OCI-LY1 (cell line): ENCODE results near the gene ZFYVE28.
A peak's percentile ranks its signal among the peaks of the same experiment; 100 is the strongest.

Source experiments
- H2AFZ ChIP-seq: fragments of 200-600 bp; sonication (generic), shearing (Covaris generic); 2 replicates; pipeline ENCODE4 v1.6.0; 2014; ENCODE audit warnings: antibody characterized with exemption, mild to moderate bottlenecking, low read length
- H3F3A ChIP-seq: fragments of 200-600 bp; sonication (generic), shearing (Covaris generic); 2 replicates; pipeline ENCODE4 v1.6.0; 2014; ENCODE audit warnings: mild to moderate bottlenecking, antibody characterized with exemption, low read length, moderate library complexity; ENCODE audit not compliant: insufficient read depth
- H3K27ac ChIP-seq: fragments of 200-600 bp; sonication (generic); 2 replicates; pipeline ENCODE4 v1.5.1; 2014; ENCODE audit warnings: low read length, mixed run types, mild to moderate bottlenecking, low read depth; ENCODE audit not compliant: poor library complexity, severe bottlenecking
- H3K27me3 ChIP-seq: fragments of 200-600 bp; sonication (generic); 2 replicates; pipeline ENCODE4 v1.6.0; 2014; ENCODE audit warnings: antibody characterized with exemption, mild to moderate bottlenecking, low read length, moderate library complexity; ENCODE audit not compliant: insufficient read depth
- H3K36me3 ChIP-seq: fragments of 200-600 bp; sonication (generic); 2 replicates; pipeline ENCODE4 v1.6.1; 2014; ENCODE audit warnings: mild to moderate bottlenecking, antibody characterized with exemption, low read length, moderate library complexity, mixed read lengths; ENCODE audit not compliant: insufficient read depth
- H3K4me1 ChIP-seq: fragments of 200-600 bp; sonication (generic); 2 replicates; pipeline ENCODE4 v1.5.1; 2014; ENCODE audit warnings: mild to moderate bottlenecking, low read length, moderate library complexity; ENCODE audit not compliant: insufficient read depth, severe bottlenecking
- H3K4me2 ChIP-seq: fragments of 200-600 bp; sonication (generic), shearing (Covaris generic); 2 replicates; pipeline ENCODE4 v1.6.1; 2014; ENCODE audit warnings: low read length
- H3K4me3 ChIP-seq: fragments of 200-600 bp; sonication (generic); 2 replicates; pipeline ENCODE4 v1.5.1; 2014; ENCODE audit warnings: low read length, low read depth, mild to moderate bottlenecking, mixed read lengths; ENCODE audit not compliant: poor library complexity, severe bottlenecking
- H3K79me2 ChIP-seq: fragments of 200-600 bp; shearing (Covaris generic); 2 replicates; pipeline ENCODE4 v1.6.1; 2016; ENCODE audit warnings: mixed run types, low read length, mixed read lengths; ENCODE audit not compliant: insufficient read depth
- H3K9ac ChIP-seq: fragments of 200-600 bp; sonication (generic), shearing (Covaris generic); 2 replicates; pipeline ENCODE4 v1.6.1; 2014; ENCODE audit warnings: mild to moderate bottlenecking, low read length, mixed read lengths
- H3K9me2 ChIP-seq: fragments of 200-600 bp; sonication (generic), shearing (Covaris generic); 2 replicates; pipeline ENCODE4 v1.6.1; 2014; ENCODE audit warnings: low read depth, mild to moderate bottlenecking, low read length, mixed read lengths
- H3K9me3 ChIP-seq: fragments of 200-600 bp; shearing (Covaris generic); 2 replicates; pipeline ENCODE4 v1.6.1; 2014; ENCODE audit warnings: low read length, mixed read lengths
- H4K20me1 ChIP-seq: fragments of 200-600 bp; sonication (generic), shearing (Covaris generic); 2 replicates; pipeline ENCODE4 v1.6.0; 2016; ENCODE audit warnings: mild to moderate bottlenecking, low read length; ENCODE audit not compliant: insufficient read depth
- CTCF ChIP-seq: fragments of 200-600 bp; sonication (generic), shearing (Covaris generic); IDR thresholded peaks from 2 replicates; pipeline ENCODE4 v1.5.1; 2017; ENCODE audit warnings: mild to moderate bottlenecking, antibody characterized with exemption, low read length, moderate library complexity, mixed read lengths
- EZH2 ChIP-seq: fragments of 200-600 bp; sonication (generic), shearing (Covaris generic); IDR thresholded peaks from 2 replicates; pipeline ENCODE4 v1.8.0; 2017; ENCODE audit warnings: borderline replicate concordance, mixed run types, mild to moderate bottlenecking, antibody characterized with exemption, low read length, moderate library complexity, mixed read lengths

ZFYVE28 gene

GRCh38 chr4:2291705-2292645 is 126.5 kb downstream of the ZFYVE28 start:
- no peaks in the 10 kb centered on the region for H3F3A ChIP-seq
- H3K79me2 ChIP-seq: no peaks in the 10 kb centered on the region
- TF ChIP-seq CTCF (no peak), EZH2 (no peak)
- peaks cover 27% of the 10 kb centered on the region for H3K4me1 ChIP-seq
- H2AFZ ChIP-seq: no peak overlapping the region
- H3K27me3 ChIP-seq: no peaks in the 10 kb centered on the region
- no peaks in the 10 kb centered on the region for H3K9me2 ChIP-seq
- no peaks in the 10 kb centered on the region; the same call in 1 of the 2 replicates for H3K36me3 ChIP-seq
- no peak overlapping the region for H3K27ac ChIP-seq
- no peak overlapping the region for H3K4me3 ChIP-seq
- H3K9ac ChIP-seq: no peak overlapping the region
- no peak overlapping the region for H3K4me2 ChIP-seq
- H3K9me3 ChIP-seq: no peaks in the 10 kb centered on the region
- no peaks in the 10 kb centered on the region for H4K20me1 ChIP-seq

GRCh38 chr4:2290974-2291704 is 127.3 kb downstream of the ZFYVE28 start:
- no peak overlapping the region for H3K9ac ChIP-seq
- no peaks in the 10 kb centered on the region for H3K79me2 ChIP-seq
- H3F3A ChIP-seq: no peaks in the 10 kb centered on the region
- no peak overlapping the region for H2AFZ ChIP-seq
- H3K4me2 ChIP-seq: no peak overlapping the region; the same call in 1 of the 2 replicates
- H3K27me3 ChIP-seq: no peaks in the 10 kb centered on the region
- H3K9me2 ChIP-seq: no peaks in the 10 kb centered on the region
- H3K9me3 ChIP-seq: no peaks in the 10 kb centered on the region
- H3K36me3 ChIP-seq: no peaks in the 10 kb centered on the region; the same call in 1 of the 2 replicates
- TF ChIP-seq EZH2: no peak
- no peak for TF ChIP-seq CTCF
- no peaks in the 10 kb centered on the region for H4K20me1 ChIP-seq
- peaks cover 19% of the 10 kb centered on the region for H3K4me1 ChIP-seq
- no peak overlapping the region for H3K4me3 ChIP-seq
- peak overlapping the region; percentile 6 for H3K27ac ChIP-seq

- H3K27ac ChIP-seq: peak overlapping the region; percentile 6
- H3K79me2 ChIP-seq: no peaks in the 10 kb centered on the region
- no peaks in the 10 kb centered on the region for H3K9me3 ChIP-seq
- no peaks in the 10 kb centered on the region for H4K20me1 ChIP-seq
- TF ChIP-seq CTCF (no peak), EZH2 (no peak)
- no peak overlapping the region for H2AFZ ChIP-seq
- no peak overlapping the region for H3K9ac ChIP-seq
- no peak overlapping the region for H3K4me3 ChIP-seq
- no peaks in the 10 kb centered on the region; the same call in 1 of the 2 replicates for H3K36me3 ChIP-seq
- no peak overlapping the region; the same call in 1 of the 2 replicates for H3K4me2 ChIP-seq
- H3F3A ChIP-seq: no peaks in the 10 kb centered on the region
- peaks cover 12% of the 10 kb centered on the region for H3K4me1 ChIP-seq
- no peaks in the 10 kb centered on the region for H3K27me3 ChIP-seq
- no peaks in the 10 kb centered on the region for H3K9me2 ChIP-seq
Observed at GRCh38 chr4:2290488-2290887, 128.0 kb downstream of the ZFYVE28 start.
